ENCODE data around the gene SLIT3. TPM values are rescaled to one million over a fixed set of nuclear protein-coding genes. Genes with fewer than 3 reads are reported as not detected.

The SLIT3 gene
- total RNA-seq, 1 experiment from 2014 or later: 0.10 TPM

DNA sequence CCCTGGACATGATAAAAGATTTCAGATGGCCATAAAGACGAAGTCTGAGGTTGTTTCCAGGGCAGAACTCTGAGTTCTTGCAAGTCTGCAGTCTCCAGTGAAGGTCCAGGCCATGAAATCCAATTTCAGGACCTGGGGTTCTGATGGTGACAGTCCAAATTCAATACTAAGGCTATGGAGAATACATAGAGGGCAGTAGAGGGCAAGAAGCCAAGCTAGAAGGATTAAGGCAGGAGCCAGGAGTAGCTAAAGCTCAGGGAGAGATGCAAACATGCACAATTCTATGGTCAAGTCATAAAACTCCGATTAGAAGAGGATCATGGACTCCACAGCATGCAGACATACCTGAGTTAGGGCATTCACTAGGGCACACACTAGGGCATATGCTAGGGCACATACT, 11.4 kb downstream of the SLIT3 start:
- no peak overlapping the region for H2AFZ ChIP-seq (ENCODE audit: low read depth, low read length, poor library complexity, severe bottlenecking)
- peaks cover 19% of the 10 kb centered on the region; the same call in 1 of the 2 replicates for H3K27me3 ChIP-seq (ENCODE audit: insufficient read depth, low read length)
- intact Hi-C loops (cut with micrococcal nuclease): no loop called here
- H3K4me3 ChIP-seq (replicated peaks in 1 of 2; ENCODE audit: low read depth in 1 of 2, low read length in 2 of 2): no peak overlapping the region
- no peaks in the 10 kb centered on the region for H3K4me1 ChIP-seq (ENCODE audit: control insufficient read depth in 1 of 2, insufficient read depth in 2 of 2, low read length in 2 of 2)
- DNase-seq (ENCODE audit: low read depth, low spot score) (no peak), ATAC-seq (no peak)
- H3K9me3 ChIP-seq (ENCODE audit: control insufficient read depth in 1 of 2, insufficient read depth in 1 of 2, low read depth in 1 of 2, low read length in 2 of 2): no peaks in the 10 kb centered on the region
- H4K20me1 ChIP-seq (ENCODE audit: insufficient read depth): no peaks in the 10 kb centered on the region
- no peak overlapping the region for H3K4me2 ChIP-seq (ENCODE audit: low read length)
- H3K79me2 ChIP-seq (ENCODE audit: insufficient read depth, low read length): no peaks in the 10 kb centered on the region
- BruUV-seq (replicated peaks): no TSS peak
- H3K27ac ChIP-seq (ENCODE audit: low read depth, low read length): no peak overlapping the region
- ChIA-PET POLR2A (no interaction called here), CTCF (no interaction called here), RAD21 (ENCODE audit: low non-redundant PET in 1 of 2, low total read pairs in 2 of 2, uncharacterized antibody in 2 of 2, unreplicated experiment in 2 of 2) (no interaction called here)
- H3K36me3 ChIP-seq (ENCODE audit: control insufficient read depth in 1 of 2, insufficient read depth in 2 of 2, low read length in 2 of 2): no peaks in the 10 kb centered on the region
- H3K9ac ChIP-seq (ENCODE audit: low read length): no peak overlapping the region
- TF ChIP-seq, protein P1, sequence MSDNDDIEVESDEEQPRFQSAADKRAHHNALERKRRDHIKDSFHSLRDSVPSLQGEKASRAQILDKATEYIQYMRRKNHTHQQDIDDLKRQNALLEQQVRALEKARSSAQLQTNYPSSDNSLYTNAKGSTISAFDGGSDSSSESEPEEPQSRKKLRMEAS (IDR thresholded peaks at IDR 0.05): no peak
- TF ChIP-seq, protein P2, sequence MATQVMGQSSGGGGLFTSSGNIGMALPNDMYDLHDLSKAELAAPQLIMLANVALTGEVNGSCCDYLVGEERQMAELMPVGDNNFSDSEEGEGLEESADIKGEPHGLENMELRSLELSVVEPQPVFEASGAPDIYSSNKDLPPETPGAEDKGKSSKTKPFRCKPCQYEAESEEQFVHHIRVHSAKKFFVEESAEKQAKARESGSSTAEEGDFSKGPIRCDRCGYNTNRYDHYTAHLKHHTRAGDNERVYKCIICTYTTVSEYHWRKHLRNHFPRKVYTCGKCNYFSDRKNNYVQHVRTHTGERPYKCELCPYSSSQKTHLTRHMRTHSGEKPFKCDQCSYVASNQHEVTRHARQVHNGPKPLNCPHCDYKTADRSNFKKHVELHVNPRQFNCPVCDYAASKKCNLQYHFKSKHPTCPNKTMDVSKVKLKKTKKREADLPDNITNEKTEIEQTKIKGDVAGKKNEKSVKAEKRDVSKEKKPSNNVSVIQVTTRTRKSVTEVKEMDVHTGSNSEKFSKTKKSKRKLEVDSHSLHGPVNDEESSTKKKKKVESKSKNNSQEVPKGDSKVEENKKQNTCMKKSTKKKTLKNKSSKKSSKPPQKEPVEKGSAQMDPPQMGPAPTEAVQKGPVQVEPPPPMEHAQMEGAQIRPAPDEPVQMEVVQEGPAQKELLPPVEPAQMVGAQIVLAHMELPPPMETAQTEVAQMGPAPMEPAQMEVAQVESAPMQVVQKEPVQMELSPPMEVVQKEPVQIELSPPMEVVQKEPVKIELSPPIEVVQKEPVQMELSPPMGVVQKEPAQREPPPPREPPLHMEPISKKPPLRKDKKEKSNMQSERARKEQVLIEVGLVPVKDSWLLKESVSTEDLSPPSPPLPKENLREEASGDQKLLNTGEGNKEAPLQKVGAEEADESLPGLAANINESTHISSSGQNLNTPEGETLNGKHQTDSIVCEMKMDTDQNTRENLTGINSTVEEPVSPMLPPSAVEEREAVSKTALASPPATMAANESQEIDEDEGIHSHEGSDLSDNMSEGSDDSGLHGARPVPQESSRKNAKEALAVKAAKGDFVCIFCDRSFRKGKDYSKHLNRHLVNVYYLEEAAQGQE (IDR thresholded peaks at IDR 0.05; ENCODE audit: low read depth): no peak
- no peak for TF ChIP-seq ZFX (IDR thresholded peaks at IDR 0.05)
- TF ChIP-seq TCF7L2 (IDR thresholded peaks at IDR 0.05; ENCODE audit: borderline replicate concordance, extremely low read depth, insufficient read depth, insufficient read length): no peak
- TF ChIP-seq SRF (IDR thresholded peaks at IDR 0.05; ENCODE audit: low read depth): no peak
- no peak for TF ChIP-seq EGR1 (IDR thresholded peaks at IDR 0.05; ENCODE audit: low read depth)
- no peak for TF ChIP-seq EZH2phosphoT487 (IDR thresholded peaks at IDR 0.05; ENCODE audit: borderline replicate concordance)
- TF ChIP-seq, protein P3, sequence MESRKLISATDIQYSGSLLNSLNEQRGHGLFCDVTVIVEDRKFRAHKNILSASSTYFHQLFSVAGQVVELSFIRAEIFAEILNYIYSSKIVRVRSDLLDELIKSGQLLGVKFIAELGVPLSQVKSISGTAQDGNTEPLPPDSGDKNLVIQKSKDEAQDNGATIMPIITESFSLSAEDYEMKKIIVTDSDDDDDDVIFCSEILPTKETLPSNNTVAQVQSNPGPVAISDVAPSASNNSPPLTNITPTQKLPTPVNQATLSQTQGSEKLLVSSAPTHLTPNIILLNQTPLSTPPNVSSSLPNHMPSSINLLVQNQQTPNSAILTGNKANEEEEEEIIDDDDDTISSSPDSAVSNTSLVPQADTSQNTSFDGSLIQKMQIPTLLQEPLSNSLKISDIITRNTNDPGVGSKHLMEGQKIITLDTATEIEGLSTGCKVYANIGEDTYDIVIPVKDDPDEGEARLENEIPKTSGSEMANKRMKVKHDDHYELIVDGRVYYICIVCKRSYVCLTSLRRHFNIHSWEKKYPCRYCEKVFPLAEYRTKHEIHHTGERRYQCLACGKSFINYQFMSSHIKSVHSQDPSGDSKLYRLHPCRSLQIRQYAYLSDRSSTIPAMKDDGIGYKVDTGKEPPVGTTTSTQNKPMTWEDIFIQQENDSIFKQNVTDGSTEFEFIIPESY (IDR thresholded peaks at IDR 0.05; ENCODE audit: extremely low read depth, insufficient replicate concordance, low read length): no peak
- no peaks in the 10 kb centered on the region for H3K9me2 ChIP-seq (ENCODE audit: insufficient read depth)

Measured in HCT116 (cell line).